Measurements from ENCODE around the gene ALOX15. TPM values are rescaled to one million over a fixed set of nuclear protein-coding genes. Genes with fewer than 3 reads are reported as not detected.

The ALOX15 gene
- total RNA-seq, 1 experiment from 2014 or later = 0.31 TPM

- Histone ChIP-seq H3T11ph (ENCODE audit: low read length) (no peak overlapping the region), H2BK12ac (ENCODE audit: insufficient read length, low read depth, low read length) (no peak overlapping the region), H3K79me2 (ENCODE audit: insufficient read depth, low read length) (no peaks in the 10 kb centered on the region), H3K9ac (ENCODE audit: extremely low read depth, insufficient read length, low read length) (no peak overlapping the region), H4K5ac (ENCODE audit: insufficient read length, low read depth, low read length) (no peak overlapping the region), H3K23me2 (ENCODE audit: insufficient read length, low read depth, low read length, poor library complexity, severe bottlenecking) (no peaks in the 10 kb centered on the region), H2BK15ac (ENCODE audit: low read depth, low read length) (no peak overlapping the region), H3K9me3 (ENCODE audit: control insufficient read depth, low read depth, low read length) (no peaks in the 10 kb centered on the region), H4K91ac (ENCODE audit: insufficient read length, low read depth, low read length) (no peak overlapping the region), H2AK5ac (ENCODE audit: insufficient read length, low read length) (no peak overlapping the region), H3K79me1 (ENCODE audit: insufficient read depth, low read depth, low read length, poor library complexity, severe bottlenecking) (no peaks in the 10 kb centered on the region), H3K27me3 (ENCODE audit: insufficient read depth, low read length) (no peaks in the 10 kb centered on the region), H3K56ac (ENCODE audit: insufficient read length, low read depth, low read length) (no peak overlapping the region), H3K4ac (ENCODE audit: low read depth, low read length) (no peak overlapping the region), H4K8ac (replicated peaks; ENCODE audit: insufficient read length, low read depth, low read length) (no peak overlapping the region), H3K14ac (ENCODE audit: insufficient read depth, low read length) (0 out of 2 replicates have a peak overlapping the region, but pooled peaks have one; percentile 31), H2AFZ (ENCODE audit: low read length) (no peak overlapping the region), H3K4me1 (ENCODE audit: insufficient read depth, low read length) (peaks cover 3% of the 10 kb centered on the region; the same call in 1 of the 2 replicates), H3K18ac (ENCODE audit: insufficient read length, low read depth, low read length) (no peak overlapping the region), H2BK5ac (ENCODE audit: insufficient read length, low read length) (no peak overlapping the region), H3K27ac (ENCODE audit: insufficient read length, low read depth, low read length) (no peak overlapping the region), H3K23ac (ENCODE audit: insufficient read length, low read depth, low read length) (no peak overlapping the region), H4K20me1 (ENCODE audit: control insufficient read depth, insufficient read depth, insufficient read length) (no peaks in the 10 kb centered on the region), H2BK120ac (ENCODE audit: low read depth, low read length, poor library complexity, severe bottlenecking) (no peak overlapping the region), H2BK20ac (ENCODE audit: low read depth, low read length, poor library complexity, severe bottlenecking) (no peak overlapping the region), H3K4me2 (ENCODE audit: insufficient read depth, insufficient read length, low read length) (no peak overlapping the region)
- no peak for TF ChIP-seq CTCF (conservative IDR thresholded peaks at IDR 0.05)
- H3K36me3 Mint-ChIP-seq (ENCODE audit: insufficient read depth in 1 of 3, low read depth in 3 of 3) = peaks cover 0 to 6% (median 1%) of the 10 kb centered on the region in 3 experiments; a peak in 2 of 7 replicates
- H3K9me3 Mint-ChIP-seq = peaks cover 0 to 5% of the 10 kb centered on the region in 2 experiments; a peak in 2 of 5 replicates
- H3K27ac Mint-ChIP-seq = peak overlapping the region in 1 of 3 experiments; percentile 94; a peak in 2 of 7 replicates
- peaks cover 35 to 36% of the 10 kb centered on the region in 2 experiments for H3K4me1 Mint-ChIP-seq
- WGBS (ENCODE audit: extremely low coverage, insufficient read length, low lambda C conversion rate) = no CpG with 5 or more reads among the region's 7 CpGs
- H3K27me3 Mint-ChIP-seq (ENCODE audit: low read depth) = peaks cover 41% of the 10 kb centered on the region
- no peak overlapping the region; a peak in 1 of 5 replicates for H3K4me3 Mint-ChIP-seq
- no peak for DNase-seq
Measured at GRCh38 chr17:4632581-4632920, 8.9 kb downstream of the ALOX15 start.
